ENCODE data around the gene TFPT.
"Not testable (repeated sequence)": the region's sequence is repeated elsewhere in the genome, so short reads cannot be mapped to it uniquely, and the experiment has no call there.

TFPT gene

DNA sequence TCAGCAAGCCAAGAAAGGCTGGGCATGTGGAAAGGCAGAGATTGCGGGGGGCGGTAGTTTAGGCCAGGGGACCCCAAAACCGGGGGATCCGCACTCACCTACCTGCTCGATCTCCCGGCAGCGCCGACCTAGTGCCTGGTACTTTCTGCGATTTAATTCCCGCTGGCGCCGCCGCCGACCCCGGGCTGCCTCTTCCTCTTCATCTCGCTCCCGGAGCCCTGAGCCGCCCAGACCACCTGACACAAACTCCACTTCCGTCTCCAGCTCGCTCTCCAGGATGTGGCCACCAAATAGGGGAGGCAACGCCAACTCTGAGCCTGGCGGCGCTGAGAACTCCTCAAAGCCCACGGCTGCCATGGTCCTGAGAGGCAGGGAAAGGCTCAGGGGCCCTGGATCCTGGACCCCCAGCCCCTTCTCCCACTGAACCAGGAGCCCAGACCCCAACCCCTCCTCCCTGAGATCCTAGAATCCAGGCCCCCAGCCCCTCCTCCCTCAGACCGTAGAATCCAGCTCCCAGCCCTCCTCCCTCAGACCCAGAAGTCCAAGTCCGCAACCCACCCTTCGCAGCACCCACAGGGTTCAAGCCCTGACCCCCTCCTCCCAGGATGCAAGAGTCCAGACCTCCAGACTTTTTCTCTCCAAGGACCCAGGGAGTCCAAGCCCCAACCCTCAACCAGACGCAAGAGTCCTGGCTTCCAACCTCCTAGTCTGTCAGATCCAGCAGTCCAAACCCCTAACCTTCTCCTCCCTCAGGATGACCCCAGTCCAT lies 933 bp downstream of the TFPT start:
- peak; percentile 79 for DNase-seq

DNA sequence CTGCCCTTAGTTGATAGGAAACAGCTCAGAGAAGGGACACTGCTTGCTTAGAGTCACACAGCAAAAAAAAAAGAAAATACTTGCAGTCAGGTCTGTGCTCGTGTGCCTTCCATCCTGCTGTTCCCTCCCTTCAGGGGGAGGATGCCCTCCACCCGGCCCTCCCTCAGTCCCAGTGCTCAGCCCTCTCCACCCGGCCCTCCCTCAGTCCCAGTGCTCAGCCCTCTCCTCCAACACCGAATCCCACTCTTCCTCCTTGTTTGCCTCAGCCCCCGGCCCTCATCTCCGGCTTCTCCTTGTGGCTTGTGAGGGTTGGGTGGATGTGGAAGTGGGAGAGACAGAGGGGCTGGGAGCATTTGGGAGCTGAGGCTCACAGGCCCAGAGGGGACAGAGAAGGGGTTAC lies 5.8 kb downstream of the TFPT start:
- DNase-seq = no peak

DNA sequence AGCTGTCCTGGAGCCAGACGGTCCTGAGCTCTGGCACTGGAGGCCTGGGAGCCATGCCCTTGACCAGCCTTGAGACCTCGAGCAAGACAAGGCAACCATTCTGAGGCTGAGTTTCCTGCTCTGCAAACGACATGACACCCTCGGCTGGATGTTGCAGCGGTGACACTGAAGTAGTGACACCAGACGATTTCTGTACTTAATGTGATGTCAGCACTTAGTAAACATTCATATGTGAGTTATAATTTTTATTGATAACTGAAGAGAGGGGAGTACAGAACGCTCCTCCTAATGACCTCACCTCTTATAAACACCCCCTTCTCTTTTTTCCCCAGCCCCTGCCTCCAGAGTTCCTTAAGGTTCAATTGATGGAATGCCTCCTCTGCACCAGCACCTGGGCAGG lies 7.0 kb downstream of the TFPT start:
- no peak for DNase-seq

DNA sequence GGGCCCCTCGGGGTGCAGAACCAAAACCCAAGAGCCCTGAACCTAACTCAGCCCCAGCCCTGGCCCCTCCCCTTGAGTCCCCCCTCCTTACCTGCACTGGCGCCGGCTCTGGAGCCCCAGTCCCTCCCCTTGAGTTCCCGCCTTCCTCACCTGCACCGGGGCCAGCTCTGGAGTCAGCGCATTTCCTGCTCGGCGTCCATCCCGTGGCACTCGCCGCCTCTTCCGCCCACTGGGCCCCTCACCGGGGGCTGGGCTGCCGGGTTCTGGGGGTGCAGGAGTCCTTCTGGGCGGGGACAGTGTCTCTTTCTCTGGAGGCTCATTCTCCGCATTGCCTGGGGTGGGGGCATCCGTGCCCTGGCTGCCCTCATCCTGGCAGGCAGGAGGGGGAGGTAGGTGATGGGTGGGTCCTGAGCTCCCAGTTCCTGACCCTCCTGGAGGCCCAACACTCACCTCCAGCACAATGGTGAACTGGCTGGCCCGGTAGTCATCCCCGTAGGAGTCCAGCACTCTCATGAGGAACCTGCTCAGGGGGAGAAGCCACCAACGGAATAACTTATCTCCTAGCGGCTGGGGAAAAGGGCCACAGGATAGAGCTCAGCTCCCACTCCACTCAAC lies 7.5 kb downstream of the TFPT start:
- no peak for DNase-seq

DNA sequence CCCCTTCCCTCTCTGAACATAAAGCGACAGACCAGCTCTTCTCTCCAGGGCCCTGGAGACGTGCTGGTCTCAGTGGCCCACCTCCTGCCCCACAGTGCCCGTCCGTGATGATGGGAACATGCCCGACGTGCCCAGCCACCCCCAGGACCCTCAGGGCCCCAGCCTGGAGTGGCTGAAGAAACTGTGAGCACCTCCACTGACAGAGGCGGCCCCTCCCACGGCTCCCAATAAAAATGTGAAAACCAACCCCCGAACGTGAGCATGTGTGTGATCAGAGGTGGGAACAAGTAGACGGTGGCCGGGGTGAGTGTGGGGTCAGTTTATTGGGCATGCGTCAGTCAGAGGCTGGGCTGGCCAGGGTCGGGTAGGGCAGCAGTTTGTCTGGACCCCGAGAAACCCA lies 8.7 kb downstream of the TFPT start:
- DNase-seq = no peak

DNA sequence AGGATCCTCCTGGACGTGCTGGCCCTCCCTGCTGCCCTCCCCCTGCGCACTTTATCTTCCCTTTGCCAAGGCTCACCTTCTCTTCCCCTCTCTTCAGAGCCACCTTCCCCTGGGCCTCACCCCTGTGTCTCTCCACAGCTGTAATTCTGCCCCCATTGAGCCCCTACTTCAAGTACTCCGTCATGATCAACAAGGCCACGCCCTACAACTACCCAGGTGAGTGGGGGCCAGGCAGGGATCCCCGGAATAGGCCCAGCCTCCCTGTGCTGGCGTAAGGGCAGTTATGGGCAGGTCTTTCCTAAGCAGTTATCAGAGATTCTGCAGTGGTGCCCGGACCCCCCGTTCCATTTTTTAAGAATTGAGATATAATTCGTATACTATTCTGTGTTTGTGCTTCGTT lies 9.7 kb downstream of the TFPT start:
- no peak for DNase-seq

DNA sequence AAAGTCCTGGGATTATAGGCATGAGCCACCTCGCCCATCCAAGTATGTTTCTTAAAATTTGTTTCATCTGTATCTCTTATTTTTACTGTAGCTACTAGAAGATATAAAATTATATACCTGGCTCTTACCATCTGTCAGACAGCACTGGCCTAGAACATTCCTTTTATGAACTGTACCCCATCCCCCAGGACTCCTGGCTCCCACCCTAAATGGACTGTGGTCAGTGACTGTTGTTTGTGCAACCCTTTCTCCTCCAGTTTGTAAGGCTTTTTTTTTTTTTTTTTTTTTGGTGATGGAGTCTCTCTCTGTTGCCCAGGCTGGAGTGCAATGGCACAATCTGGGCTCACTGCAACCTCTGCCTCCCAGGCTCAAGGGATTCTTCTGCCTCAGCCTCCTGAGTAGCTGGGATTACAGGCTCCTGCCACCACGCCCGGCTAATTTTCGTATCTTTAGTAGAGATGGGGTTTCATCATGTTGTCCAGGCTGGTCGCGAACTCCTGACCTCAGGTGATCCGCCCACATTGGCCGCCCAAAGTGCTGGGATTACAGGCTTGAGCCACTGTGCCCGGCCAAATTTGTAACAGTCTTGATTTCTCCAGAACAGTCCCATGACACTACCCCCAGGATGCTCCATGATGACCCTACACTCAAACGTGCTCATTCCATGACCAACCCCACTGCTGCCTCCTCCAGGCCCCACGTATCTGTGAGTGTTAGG lies 10.3 kb downstream of the TFPT start:
- no peak for DNase-seq

DNA sequence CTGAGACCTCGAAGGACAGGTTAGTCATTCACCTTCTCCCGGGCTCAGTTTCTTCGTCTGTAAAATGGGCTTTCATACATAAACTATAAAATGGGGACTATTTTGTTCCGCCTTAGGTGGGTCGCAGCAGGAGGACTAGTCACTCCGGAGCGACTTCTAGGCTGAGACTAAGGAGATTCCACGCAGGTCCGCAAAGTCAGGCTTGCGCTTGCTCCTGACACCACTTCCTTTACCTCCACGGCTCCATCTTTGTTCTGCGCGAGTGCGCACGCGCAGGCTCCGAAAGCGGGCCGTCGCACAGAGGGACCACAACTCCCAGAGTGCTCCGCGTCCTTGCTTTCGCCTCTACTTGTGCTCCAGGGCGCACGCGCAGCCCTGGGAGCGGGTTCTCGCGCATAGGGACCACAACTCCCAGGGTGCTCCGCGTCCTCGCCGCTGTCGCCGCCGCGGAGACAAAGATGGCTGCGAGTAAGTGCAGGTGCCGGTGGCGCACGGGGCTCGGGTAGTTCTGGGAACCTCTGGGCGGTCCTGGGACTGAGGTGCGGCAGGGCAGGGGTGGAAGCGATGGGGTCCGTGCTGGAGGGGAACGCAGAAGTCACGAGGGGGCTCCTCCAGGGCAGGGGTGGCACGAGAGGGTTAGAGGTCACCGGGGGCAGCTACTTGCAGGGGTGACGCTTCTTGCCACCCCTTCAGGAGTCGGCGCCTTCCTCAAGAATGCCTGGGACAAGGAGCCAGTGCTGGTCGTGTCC lies 12.9 kb downstream of the TFPT start, which contains the start of gene NDUFA3:
NDUFA3 (plus strand) TSS at position 435 of the 749 bp plus-strand sequence; CDS start at position 459, 24 bp downstream.
- peak; percentile 99 for DNase-seq

DNA sequence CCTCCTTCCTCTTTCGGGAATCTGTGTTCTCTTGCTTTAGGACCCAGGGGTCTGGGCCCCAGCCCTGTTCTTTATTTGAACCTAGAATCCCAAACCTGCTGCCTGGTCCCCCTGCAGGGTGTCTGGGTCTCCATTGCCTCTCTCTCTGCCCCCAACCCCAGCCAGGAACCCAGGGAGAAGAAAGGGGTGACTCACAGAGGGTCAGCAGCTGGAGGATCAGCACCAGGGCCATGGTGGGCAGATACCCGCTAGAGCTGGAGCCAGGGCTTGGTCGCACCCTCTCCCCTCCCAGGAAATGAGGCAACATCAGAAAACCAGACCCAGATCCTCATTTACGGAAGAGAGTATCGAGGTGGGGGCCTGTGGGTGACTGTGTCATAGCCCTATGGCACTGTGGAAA lies 14.9 kb downstream of the TFPT start, which contains the start of gene OSCAR:
OSCAR (minus strand) TSS at position 243 of the 400 bp plus-strand sequence; CDS start at position 232, 11 bp downstream.
- peak; percentile 95 for DNase-seq

DNA sequence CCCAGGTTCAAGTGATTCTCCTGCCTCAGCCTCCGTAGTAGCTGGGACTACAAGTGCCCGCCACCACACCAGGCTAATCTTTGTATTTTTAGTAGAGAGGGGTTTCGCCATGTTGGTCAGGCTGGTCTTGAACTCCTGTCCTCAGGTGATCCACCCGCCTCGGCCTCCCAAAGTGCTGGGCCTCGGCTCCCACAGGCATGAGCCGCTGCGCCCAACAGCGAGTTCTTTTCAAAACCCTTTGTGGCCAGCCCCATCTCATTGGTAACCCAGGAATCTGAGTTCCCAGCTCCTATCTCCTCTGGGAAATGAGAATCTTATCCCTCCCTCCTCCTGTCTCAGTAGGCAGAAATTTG lies 15.6 kb downstream of the TFPT start:
- DNase-seq = not testable (repeated sequence)

DNA sequence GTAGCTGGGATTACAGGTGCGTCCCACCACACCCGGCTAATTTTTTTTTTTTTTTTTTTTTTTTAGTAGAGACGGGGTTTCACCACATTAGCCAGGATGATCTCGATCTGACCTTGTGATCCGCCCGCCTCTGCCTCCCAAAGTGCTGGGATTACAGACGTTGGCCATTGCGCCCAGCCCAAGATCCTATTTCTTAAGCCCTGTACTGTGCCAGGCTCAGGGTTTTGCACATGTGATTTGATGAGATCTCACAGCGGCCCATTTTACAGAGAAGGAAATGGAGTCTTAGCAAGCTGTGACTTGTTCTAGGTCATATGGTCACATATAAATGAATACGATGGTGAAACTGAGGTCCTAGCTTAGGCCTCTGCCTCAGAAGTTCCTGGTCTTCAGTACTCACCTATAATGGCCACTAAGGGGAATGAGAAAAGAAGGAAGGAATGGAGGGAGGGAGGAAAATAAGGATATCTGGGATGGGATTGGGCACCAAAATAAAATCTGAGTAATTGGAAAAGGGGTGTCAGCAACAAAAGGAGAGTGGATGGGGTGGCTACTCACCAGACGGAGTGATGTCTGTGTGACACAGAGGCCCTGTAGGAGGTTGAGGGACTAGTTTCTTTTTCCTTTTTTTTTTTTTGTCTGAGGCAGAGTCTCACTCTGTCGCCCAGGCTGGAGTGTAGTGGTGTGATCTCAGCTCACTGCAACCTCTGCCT lies 16.1 kb downstream of the TFPT start:
- DNase-seq = no peak

DNA sequence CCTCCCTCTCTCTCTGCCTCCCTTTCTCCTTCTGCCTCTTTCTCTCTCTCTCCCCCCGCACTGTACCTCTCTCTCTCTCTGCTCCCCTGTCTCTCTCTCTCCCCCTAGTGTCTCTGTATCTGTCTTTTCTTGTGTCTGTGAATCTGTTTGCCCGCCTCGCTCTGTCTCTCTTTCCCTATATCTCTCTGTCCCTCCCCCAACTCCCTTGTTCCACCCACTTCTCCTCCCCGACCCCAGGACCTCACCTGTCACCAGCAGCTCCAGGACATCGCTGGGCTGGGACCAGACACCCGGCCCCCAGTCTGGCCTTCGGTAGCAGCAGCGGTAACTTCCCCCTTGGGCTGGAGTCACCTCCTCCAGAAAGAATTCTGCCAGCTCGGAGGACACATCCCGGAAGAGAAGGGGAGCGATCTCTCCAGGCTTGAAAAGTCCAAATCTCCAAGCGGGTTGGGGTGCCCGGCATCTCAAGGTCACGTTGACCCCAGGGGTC lies 18.8 kb downstream of the TFPT start:
- no peak for DNase-seq

DNA sequence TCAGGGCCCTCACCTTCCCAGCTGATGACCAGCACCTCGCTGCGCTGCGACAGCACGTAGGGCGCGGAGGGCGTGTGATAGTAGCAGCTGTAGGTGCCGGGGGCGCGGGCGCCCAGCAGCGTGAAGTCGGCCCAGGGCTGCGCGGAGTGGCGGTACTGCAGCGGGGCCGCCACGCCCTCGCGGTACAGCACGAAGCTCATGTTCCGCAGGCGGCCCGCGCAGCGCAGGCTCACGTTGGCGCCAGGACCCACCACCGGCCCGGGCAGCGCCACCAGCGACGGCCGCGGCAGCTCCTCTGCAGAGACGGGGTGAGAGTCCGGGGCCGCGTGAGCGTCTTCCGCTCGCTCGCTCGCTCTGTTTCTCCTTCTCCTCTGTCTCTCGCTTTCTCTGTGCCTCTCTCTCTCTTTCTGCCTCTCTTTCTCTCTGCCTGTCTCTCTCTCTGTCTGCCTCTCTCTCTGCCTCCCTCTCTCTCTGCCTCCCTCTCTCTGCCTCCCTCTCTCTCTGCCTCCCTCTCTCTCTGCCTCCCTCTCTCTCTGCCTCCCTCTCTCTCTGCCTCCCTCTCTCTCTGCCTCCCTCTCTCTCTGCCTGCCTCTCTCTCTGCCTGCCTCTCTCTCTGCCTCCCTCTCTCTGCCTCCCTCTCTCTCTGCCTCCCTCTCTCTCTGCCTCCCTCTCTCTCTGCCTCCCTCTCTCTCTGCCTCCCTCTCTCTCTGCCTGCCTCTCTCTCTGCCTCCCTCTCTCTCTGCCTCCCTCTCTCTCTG lies 19.4 kb downstream of the TFPT start:
- DNase-seq = not testable (repeated sequence)

DNA sequence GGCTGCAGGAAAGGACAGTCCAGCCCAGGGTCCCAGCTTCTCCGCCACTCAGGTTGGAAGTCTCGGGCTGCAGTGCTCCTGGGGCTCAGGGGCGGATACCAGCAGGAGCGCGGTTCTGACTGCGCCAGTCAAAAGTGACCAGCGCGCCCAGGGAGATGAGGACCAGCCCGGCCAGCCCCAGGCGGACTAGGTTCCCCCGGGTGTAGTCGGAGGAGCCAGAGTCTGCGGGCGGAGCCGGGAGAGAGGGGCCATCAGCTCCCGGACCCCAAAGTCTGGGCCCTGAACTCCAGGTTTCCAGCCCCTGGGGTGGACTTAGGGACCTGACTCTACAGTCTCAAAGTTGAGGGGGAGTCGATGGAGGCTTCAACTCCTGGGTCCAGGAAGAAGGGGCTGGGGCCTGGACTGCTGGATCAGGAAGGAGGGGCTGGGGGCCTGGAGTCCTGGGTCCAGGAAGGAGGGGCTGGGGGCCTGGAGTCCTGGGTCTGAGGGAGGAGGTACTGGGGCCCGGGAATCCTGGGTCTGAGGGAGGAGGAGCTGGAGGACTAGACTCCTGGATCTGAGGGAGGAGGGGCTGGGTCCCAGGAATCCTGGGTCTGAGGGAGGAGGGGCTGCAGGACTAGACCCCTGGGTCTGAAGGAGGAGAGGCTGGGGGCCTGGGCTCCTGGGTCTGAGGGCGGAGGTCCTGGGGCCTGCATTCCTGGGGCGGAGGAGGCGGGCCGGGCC lies 20.2 kb downstream of the TFPT start:
- no peak for DNase-seq

DNA sequence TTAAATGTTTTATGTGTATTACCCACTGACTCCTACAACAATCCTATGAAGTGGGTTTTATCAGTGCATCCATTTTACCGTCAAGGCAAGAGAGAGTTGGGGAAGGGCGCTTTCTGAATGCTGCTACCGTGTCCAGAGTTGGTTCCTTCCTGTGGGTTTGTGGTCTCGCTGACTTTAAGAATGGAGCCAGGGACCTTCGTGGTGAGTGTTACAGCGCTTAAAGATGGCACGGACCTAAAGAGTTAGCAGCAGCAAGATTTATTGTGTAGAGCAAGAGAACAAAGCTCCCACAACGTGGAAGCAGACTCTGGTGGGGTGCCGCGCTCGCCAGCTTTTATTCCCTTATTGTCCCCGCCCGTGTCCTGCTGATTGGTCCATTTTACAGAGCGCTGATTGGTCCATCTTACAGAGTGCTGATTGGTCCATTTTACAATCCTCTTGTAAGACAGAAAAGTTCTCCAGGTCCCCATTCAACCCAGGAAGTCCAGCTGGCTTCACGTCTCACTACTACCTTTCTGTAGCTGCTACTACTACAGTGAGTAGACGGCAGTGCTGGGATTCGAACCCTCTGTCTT lies 20.9 kb downstream of the TFPT start:
- peak; percentile 78 for DNase-seq

DNA sequence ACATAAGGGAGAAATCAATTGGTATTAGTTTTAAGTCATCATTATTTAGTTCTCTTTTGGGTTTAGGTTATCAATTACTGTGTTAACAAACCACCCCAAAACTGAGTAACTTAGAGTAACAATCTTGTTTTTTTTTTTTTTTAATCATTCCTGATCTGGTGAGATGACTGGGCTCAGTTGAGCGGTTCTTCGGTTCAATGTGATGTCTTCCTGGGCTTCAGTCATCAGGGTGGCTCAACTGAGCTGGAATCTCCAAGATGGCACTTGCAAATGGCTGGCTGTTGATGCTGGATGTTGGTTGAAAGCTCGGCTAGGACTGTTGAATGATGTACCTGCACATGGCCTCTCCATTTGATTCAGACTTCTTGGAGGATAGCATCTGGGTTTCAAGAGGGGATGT lies 31.0 kb downstream of the TFPT start:
- DNase-seq = no peak

DNA sequence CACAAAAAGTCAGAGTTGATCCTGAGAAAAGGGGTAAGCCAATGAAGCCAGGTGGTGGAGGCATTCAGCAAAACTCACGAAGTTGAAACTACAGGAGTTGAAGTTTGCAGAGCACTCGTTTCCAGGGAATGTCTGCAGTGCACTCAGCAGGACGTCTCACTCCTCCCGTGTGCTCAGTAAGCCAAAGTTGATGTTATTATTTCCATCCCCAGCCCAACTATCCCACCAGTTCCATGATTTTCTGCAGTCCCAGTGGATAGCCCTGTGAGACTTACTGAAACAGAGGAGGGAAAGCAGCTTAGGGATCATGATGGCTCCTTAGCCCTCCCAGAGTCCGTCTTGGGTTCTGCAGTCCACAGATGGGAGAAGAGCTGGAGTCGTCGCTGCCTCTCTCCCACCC lies 34.4 kb downstream of the TFPT start, which contains the start of gene TARM1:
TARM1 (minus strand) TSS at position 334 of the 400 bp plus-strand sequence; CDS start at position 309, 25 bp downstream.
- no peak for DNase-seq

DNA sequence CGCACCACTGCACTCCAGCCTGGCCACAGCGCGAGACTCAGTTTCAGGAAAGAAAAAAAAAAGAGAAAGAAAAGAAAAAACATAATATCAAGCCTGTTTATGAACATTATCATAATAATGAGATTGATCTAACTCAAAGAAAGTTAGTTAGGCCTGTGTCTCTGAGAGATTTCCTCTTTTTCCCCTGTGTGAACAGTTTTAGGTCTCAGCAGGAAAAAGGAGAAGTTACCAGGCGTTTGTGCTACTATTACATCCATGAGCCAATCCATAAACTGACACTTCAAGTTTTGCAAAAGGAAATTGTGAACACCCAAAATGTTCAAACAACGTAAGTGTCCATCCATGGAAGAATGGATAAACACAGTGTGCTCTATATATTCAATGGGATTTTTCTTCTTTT lies 38.1 kb downstream of the TFPT start:
- DNase-seq = peak; percentile 92

DNA sequence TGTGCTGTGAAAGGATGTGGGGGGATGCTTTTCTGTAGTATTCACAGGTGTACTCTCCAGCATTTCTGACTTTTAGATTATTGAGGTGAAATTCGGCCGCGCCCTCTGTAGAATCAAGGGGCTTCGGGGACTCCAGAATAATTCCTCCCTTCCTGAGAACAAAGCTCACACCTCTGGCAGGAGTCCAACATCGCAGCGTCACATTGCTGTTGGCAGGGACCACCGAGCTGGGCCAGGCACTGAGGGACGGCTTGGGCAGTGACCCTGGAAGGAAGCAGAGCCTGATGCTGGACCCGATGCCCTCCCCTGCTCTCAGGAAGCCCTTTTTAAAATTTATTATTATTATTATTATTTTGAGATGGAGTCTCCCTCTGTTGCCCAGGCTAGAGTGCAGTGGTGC lies 40.6 kb downstream of the TFPT start:
- DNase-seq = no peak

DNA sequence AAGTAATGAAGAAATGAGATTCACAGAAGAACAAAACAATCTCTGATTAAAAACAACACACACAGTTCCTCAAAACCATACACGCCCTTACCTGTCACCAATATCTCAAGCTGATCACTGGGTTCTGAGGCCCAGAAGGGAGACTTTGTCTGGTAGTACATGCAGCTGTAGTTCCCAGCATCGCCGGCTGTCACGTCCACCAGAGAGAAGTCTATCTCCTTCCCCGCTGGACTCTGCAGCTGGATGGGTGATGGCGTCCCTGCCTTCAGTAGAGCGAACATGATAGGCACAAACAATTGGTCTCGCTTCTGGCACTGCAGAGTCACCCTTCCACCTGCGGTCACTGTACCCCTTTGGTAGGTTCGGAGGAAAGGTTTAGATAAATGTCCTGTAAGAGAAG lies 41.6 kb downstream of the TFPT start:
- DNase-seq = no peak

Measured in MV-4-11 (cell line).